Anterior cingulate cortex (tissue), 58 donors: ENCODE results near the gene MBNL2.

Source experiments
- DNase-seq, 58 donors: peaks; one replicate each; lab custom pipeline; 2025; lab: John Stamatoyannopoulos, UW

Gene MBNL2

GRCh38 chr13:97364031-97364430 is 141.9 kb downstream of the MBNL2 start:
- DNase-seq: no peak

GRCh38 chr13:97364827-97365226 is 142.7 kb downstream of the MBNL2 start:
- DNase-seq: no peak

GRCh38 chr13:97366172-97366688 is 144.1 kb downstream of the MBNL2 start:
- DNase-seq: no peak

DNA sequence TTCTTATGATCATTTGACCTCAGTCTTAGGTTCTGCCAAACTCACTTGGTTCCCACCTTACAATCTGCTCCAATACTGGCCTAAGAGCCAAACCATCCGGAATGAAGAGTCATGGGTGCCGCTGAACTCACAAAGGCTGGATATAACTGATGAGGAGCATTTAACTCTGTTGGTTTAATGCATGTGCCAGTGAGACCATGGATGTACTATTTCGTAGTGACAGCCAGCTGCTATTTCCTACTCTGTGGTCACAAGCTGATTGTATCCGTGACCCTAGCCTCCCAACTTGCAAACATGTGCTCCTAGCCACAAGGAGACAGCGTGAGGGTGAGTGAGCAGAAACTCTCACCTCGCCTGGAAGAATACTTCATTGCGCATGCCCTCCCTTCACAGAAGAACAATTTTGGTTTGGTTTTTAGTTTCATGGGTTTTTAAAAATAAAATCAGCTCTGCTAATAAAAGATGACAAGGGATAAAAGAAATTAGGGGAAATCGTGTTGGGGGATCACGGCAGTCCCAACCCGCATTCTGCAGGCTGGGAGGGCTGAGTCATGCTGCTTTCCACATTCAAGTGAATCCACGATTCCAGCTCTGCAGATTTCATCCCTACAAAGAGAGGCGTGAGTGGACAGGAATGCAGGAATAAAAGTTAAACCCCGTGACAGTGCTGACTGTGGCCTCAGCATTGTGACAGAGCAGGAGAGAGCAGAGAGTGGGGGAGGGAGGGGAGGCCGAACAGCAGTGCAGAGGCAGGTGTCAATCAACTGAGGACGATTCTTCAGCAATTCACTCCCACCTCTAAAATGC is 145.1 kb downstream of the MBNL2 start:
- DNase-seq: peak in 27 of 58 donors; percentile 4 to 60 (median 34)

DNA sequence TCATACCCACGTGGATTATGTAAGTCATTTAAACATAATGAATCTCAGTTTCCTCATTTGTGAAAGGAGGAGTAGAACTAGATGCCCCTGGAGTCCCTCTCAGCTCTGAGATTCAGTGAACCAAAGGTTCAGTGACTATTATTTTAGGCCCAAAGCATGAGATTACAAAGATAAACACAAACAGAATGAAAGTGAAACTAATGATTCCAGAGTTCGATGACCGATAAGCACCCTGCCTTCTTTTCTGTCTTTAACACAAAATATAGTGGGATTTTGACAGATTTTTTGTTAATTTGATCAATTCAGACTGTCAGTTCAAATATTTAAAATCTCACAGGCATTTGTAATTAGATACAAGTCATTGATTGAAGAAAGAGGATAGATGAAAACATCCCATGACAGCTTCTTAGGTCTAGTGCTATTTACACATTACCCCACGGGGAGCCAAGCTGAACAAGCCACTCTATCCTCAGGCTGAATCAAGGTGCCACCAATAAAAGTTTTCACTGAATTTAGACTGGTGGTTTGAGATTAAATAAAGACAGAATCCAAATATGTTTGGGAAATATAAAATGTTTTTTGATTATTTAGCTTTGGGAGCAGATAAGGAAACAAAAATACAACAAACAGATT is 147.2 kb downstream of the MBNL2 start:
- no peak for DNase-seq

DNA sequence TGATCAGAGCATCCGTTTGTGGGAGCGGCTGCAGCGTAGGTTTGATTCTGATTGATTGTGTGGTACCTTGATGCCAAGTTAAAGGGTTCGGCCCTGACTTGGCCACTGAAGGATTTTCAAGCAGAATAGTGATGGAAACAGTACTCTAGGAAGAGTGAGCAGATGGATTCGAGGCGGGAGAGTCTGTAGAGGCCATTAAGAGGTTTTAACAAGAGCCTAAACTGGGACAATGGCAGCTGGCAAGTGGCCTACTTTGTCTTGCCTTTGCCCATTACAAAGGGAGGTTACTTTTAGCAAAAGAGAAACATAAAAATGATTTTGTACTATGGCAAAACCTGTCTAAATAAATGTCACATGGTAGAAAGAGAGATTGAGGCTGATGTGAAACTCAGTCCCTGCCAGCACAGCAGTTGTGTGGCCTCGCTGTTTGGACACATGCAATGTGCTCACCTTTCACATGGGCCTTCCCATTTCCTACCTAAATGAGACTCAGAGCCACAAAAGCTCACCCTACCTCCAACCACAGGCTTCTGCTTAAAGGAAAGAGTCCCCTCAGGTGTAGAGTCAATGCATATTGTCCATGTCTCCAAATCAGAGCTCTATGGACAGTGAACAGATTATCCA is 149.5 kb downstream of the MBNL2 start:
- DNase-seq: no peak

GRCh38 chr13:97372936-97373335 is 150.8 kb downstream of the MBNL2 start:
- peak in 17 of 58 donors; percentile 7 to 77 (median 26) for DNase-seq

- no peak for DNase-seq
These were observed 151.7 kb downstream of the MBNL2 start for GRCh38 chr13:97373787-97374186.

GRCh38 chr13:97376981-97377380 is 154.8 kb downstream of the MBNL2 start:
- DNase-seq: no peak

DNA sequence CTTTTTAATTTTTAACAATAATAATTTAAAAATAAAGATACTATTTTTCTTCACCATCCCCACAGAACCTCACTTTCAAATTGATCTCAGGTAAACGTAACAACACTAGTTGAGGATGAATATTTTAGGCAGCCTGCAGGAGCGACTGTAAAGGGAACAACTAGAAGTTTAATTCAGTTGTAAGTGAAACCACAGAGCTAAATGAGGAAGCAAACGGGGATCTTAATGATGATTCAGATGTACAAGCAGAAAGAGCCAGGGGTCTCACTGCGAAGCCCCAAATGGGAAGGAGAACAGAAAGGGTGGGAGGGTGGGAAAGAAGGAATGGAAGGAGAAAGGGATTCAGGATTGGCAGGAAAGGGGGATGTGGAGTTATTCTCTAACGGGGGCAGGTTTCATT is 157.3 kb downstream of the MBNL2 start:
- no peak for DNase-seq

DNA sequence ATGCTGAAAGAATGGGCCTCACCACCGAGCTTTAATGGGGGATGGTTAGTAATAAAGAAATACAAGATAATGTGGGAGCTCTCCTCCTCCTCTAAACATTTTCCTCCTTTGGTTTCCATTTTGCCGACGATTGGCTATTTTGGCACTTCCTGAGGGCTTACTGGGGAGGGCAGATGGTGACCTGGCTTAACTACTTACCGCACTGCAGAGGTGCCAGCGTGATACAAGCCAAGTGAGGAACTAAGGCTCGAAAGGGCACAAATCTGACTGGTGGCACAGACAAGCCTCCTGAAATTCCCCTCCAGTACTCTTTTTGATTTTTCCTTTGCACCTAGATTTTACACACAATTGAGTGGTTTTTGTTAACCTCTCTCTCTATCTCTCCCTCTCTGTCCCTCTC is 158.6 kb downstream of the MBNL2 start:
- no peak for DNase-seq

DNA sequence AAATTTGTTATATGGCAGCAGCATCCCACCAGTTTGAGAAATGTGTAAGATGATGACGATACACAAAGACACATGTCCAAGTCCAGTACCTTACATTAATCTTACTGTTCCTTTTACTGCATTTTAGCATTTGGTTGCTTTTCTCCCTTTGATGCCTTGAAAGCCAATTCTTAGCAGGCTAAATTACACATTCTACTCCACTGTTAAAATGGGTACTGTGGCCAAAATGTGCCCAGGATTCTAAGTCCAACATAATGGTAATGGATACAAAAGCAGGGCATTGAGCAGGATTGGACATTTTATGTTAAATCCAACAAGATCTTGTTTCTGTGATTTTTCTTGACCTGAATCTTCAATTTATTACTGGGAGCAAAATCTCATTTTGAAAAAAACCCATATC is 159.1 kb downstream of the MBNL2 start:
- DNase-seq: no peak

GRCh38 chr13:97382276-97382675 is 160.1 kb downstream of the MBNL2 start:
- DNase-seq: no peak

GRCh38 chr13:97384371-97384770 is 162.2 kb downstream of the MBNL2 start:
- no peak for DNase-seq

- no peak for DNase-seq
These were observed 163.0 kb downstream of the MBNL2 start for GRCh38 chr13:97385146-97385545.

GRCh38 chr13:97385854-97386253 is 163.7 kb downstream of the MBNL2 start:
- no peak for DNase-seq

- DNase-seq: peak in 29 of 58 donors; percentile 2 to 53 (median 28)
These were observed 164.8 kb downstream of the MBNL2 start for GRCh38 chr13:97386801-97387484.

DNA sequence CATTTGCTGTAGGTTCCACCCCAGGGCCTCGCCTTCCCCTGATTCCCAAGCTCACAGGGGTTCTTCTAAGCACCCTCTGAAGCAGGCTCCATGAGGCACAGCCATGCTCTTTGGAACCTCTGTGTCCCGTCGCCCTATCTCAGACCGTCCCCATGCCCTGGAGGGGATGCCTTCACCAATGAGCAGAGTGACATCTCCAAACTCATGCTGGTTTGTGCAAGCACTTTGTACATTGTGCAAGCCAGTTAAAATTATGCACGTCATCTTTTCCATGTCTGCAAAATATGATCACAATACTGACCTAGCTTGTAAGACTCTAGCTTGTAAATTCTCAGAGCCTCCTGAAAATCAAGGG is 165.3 kb downstream of the MBNL2 start:
- peak in 1 of 58 donors; percentile 53 for DNase-seq

DNA sequence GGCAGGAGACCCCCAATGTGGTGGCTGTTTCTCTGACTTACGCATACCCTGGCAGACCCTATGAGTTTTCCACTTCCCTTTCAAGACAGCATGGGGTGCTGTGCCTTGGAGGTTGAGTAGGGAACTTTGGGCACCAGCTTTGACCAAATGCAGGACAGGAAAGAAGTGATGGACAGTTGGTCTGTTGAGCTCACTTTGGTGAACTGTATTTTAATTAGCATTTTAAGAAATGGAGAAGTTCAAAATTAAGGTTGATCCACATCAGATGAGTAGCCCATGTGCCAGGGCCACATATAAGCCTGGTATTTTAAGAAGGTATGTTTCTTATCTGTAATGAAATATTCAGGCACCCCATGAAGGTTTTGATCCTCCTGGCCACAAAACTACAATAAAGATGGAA is 165.8 kb downstream of the MBNL2 start:
- no peak for DNase-seq

DNA sequence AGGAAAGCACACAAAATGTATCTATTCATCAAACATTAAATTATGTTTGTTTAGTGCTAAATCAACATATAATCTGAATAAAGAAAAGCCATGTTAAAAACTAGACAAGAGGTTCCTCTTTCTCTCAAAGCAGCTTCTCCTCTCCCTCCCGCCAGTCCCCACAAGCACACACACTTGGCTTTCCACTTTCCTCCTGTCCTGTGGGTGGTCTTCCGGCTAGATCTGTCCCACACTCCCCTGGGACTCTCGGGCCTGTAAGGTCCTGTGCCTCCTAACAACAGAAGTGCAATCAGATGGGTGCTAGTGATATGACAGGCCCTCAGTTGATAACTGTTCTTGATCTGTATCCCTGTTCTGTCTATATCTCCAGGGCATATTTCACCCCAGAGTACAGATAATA is 166.2 kb downstream of the MBNL2 start:
- no peak for DNase-seq
